Nephron progenitor cell (in vitro differentiated cells): ENCODE measurements around the gene BPIFB2.

Experiments
- DNase-seq: peaks from one replicate; pipeline ENCODE4 v3.0.0; 2021
- H3K27ac Mint-ChIP-seq: 2 replicates; pipeline ENCODE4 v1.8.0; 2021; ENCODE audit warnings: mild to moderate bottlenecking, moderate library complexity, mixed read lengths
- H3K27me3 Mint-ChIP-seq: 2 replicates; pipeline ENCODE4 v1.8.0; 2021; ENCODE audit warnings: mild to moderate bottlenecking, low read depth, mixed read lengths; ENCODE audit not compliant: poor library complexity
- H3K36me3 Mint-ChIP-seq: 2 replicates; pipeline ENCODE4 v1.8.0; 2021; ENCODE audit warnings: low read depth, mixed read lengths
- H3K4me1 Mint-ChIP-seq: 2 replicates; pipeline ENCODE4 v1.8.0; 2021; ENCODE audit warnings: mixed read lengths
- H3K4me3 Mint-ChIP-seq: 2 replicates; pipeline ENCODE4 v1.8.0; 2021; ENCODE audit warnings: mild to moderate bottlenecking, moderate library complexity, mixed read lengths
- H3K9me3 Mint-ChIP-seq: 2 replicates; pipeline ENCODE4 v1.8.0; 2021; ENCODE audit warnings: mild to moderate bottlenecking, moderate library complexity, mixed read lengths
- TF ChIP-seq, protein P1 (sequence below): fragments of 200-600 bp; sonication (generic); IDR thresholded peaks from 2 replicates; pipeline ENCODE4 v1.5.0; 2021; ENCODE audit warnings: antibody characterized with exemption

BPIFB2 gene

GRCh38 chr20:33030569-33030968 lies 23.1 kb downstream of the BPIFB2 start:
- TF ChIP-seq, protein P1, sequence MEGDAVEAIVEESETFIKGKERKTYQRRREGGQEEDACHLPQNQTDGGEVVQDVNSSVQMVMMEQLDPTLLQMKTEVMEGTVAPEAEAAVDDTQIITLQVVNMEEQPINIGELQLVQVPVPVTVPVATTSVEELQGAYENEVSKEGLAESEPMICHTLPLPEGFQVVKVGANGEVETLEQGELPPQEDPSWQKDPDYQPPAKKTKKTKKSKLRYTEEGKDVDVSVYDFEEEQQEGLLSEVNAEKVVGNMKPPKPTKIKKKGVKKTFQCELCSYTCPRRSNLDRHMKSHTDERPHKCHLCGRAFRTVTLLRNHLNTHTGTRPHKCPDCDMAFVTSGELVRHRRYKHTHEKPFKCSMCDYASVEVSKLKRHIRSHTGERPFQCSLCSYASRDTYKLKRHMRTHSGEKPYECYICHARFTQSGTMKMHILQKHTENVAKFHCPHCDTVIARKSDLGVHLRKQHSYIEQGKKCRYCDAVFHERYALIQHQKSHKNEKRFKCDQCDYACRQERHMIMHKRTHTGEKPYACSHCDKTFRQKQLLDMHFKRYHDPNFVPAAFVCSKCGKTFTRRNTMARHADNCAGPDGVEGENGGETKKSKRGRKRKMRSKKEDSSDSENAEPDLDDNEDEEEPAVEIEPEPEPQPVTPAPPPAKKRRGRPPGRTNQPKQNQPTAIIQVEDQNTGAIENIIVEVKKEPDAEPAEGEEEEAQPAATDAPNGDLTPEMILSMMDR: no peak
- no peak overlapping the region for H3K4me3 Mint-ChIP-seq
- peaks cover 15% of the 10 kb centered on the region for H3K27me3 Mint-ChIP-seq
- DNase-seq: no peak
- H3K9me3 Mint-ChIP-seq: no peaks in the 10 kb centered on the region
- no peaks in the 10 kb centered on the region for H3K4me1 Mint-ChIP-seq
- no peak overlapping the region for H3K27ac Mint-ChIP-seq
- H3K36me3 Mint-ChIP-seq: no peaks in the 10 kb centered on the region

- H3K36me3 Mint-ChIP-seq: no peaks in the 10 kb centered on the region
- H3K4me3 Mint-ChIP-seq: no peak within 1 kb of the TSS
- H3K27me3 Mint-ChIP-seq: peaks cover 19% of the 10 kb centered on the region
- DNase-seq: no peak
- no peaks in the 10 kb centered on the region for H3K9me3 Mint-ChIP-seq
- peak within 1 kb of the TSS; percentile 13 for H3K27ac Mint-ChIP-seq
- TF ChIP-seq, protein P1: no peak
- no peaks in the 10 kb centered on the region for H3K4me1 Mint-ChIP-seq
These were observed 24.0 kb downstream of the BPIFB2 start, which contains the start of gene BPIFB6 for GRCh38 chr20:33031531-33031930. Gene BPIFB6, plus strand, starts transcription at chr20:33031648. Its CDS starts 0 bp downstream, at chr20:33031648.

- H3K27ac Mint-ChIP-seq: peak overlapping the region; percentile 13
- TF ChIP-seq, protein P1: no peak
- no peak for DNase-seq
- peaks cover 22% of the 10 kb centered on the region for H3K27me3 Mint-ChIP-seq
- H3K9me3 Mint-ChIP-seq: no peaks in the 10 kb centered on the region
- H3K4me3 Mint-ChIP-seq: no peak overlapping the region
- no peaks in the 10 kb centered on the region for H3K36me3 Mint-ChIP-seq
- H3K4me1 Mint-ChIP-seq: no peaks in the 10 kb centered on the region
These were observed 25.1 kb downstream of the BPIFB2 start for GRCh38 chr20:33032555-33032954.

DNA sequence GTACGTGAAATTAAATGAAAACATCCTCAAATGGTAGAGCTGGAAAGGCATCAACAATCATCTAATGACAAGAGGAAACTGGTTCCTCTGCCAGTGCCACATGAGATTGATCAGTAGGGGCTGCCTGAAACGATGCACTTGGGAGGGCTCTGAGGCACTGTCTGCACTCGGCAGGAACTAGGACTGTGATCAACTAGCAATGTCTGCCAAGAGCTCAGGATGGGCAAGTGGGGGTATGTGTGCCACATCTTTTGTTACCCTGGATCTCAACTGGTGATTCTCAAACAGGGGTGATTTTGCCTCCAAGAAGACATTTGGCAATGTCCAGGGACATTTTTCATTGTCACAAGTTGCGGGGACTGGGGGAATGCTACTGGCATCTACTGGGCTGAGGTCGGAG lies 25.9 kb downstream of the BPIFB2 start:
- no peak overlapping the region for H3K4me3 Mint-ChIP-seq
- H3K27ac Mint-ChIP-seq: no peak overlapping the region
- no peaks in the 10 kb centered on the region for H3K36me3 Mint-ChIP-seq
- H3K9me3 Mint-ChIP-seq: no peaks in the 10 kb centered on the region
- TF ChIP-seq, protein P1: no peak
- H3K27me3 Mint-ChIP-seq: peaks cover 29% of the 10 kb centered on the region
- no peaks in the 10 kb centered on the region for H3K4me1 Mint-ChIP-seq
- DNase-seq: no peak

DNA sequence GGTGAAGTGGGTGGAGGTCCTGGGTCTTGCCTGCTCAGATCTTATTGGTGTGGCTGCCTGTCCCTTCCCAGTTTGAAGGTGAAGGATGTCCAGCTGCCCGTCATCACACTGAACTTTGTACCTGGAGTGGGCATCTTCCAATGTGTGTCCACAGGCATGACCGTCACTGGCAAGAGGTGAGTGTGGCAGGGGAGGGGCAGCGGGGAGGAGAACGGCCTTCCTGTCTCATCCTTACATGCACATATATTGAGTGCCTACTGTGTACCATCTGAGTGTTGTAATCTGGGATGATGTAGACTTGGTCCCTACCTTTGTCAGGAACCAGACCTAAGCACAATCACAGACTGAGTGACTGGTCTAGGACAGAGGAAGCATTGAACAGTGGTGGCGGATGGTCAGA lies 26.6 kb downstream of the BPIFB2 start:
- no peaks in the 10 kb centered on the region for H3K4me1 Mint-ChIP-seq
- no peak overlapping the region for H3K4me3 Mint-ChIP-seq
- no peak for DNase-seq
- peaks cover 34% of the 10 kb centered on the region for H3K27me3 Mint-ChIP-seq
- TF ChIP-seq, protein P1: no peak
- no peak overlapping the region for H3K27ac Mint-ChIP-seq
- no peaks in the 10 kb centered on the region for H3K36me3 Mint-ChIP-seq
- H3K9me3 Mint-ChIP-seq: no peaks in the 10 kb centered on the region

DNA sequence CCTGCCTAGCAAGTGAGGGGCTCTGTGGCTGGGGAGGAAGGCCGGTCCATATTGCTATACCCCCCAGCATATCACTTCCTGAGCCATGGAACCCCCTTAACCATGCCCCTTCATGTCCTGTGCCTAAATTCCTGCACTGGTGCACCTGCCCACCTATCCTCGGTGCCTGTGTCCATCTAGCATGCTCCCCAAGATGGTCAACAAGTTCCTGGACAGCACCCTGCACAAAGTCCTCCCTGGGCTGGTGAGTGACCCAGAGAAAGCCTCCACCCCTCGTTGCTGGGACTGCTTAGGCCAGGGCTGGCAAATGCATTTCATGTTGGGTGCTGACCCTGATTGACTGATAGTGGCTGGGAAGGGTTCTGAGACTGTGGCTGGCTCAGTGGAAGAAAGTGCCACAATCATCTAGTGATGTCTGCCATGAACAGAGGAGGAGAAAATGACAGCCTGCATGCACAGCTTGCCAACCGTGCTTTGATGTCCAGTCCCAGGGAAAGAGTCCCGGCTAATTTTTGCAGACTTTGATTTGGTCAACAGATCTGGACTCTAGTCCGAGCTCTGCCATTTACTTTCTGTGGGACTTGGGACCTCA lies 27.5 kb downstream of the BPIFB2 start:
- Mint-ChIP-seq H3K9me3 (no peaks in the 10 kb centered on the region), H3K27ac (no peak overlapping the region), H3K27me3 (peaks cover 41% of the 10 kb centered on the region), H3K36me3 (no peaks in the 10 kb centered on the region), H3K4me1 (no peaks in the 10 kb centered on the region), H3K4me3 (no peak overlapping the region)
- DNase-seq: no peak
- TF ChIP-seq, protein P1: no peak
